ENCODE data around the gene TYRO3. TPM values are rescaled to one million over a fixed set of nuclear protein-coding genes. Genes with fewer than 3 reads are reported as not detected.
A peak's percentile ranks its signal among the peaks of the same experiment; 100 is the strongest.

TYRO3 gene
- polyA plus RNA-seq, 1 of the 3 experiments (the other 2 are of a cell fraction), result 8.7 TPM

DNA sequence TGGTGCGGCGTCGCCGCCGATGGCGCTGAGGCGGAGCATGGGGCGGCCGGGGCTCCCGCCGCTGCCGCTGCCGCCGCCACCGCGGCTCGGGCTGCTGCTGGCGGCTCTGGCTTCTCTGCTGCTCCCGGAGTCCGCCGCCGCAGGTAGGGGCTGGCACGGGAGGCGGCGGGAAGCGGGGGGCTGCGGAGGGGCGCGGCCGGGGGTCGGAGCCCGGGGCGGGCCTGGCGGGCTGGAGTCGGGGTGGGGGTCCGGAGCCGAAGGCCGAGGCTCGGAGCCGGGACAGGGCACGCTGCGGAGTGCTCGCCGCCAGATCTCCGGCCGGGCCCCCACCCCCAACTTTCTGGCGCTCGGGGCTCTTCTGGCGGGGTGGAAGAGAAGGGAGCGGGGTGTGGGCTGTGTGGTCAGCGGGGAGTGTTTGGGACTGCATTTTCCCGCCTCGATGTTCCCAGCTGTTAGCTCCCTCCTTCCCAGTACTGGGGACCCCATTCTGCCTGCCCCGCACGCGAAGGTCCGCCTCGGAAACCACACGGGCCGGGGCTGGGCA, 299 bp downstream of the TYRO3 start:
- Histone ChIP-seq H3K9me3 (no peaks in the 10 kb centered on the region), H3K9me2 (no peaks in the 10 kb centered on the region), H3K4me2 (peak overlapping the region; percentile 97), H4K20me1 (ENCODE audit: insufficient read depth) (no peaks in the 10 kb centered on the region), H3K4me1 (ENCODE audit: control insufficient read depth in 1 of 2, insufficient read depth in 2 of 2, low read depth in 1 of 2, low read length in 1 of 2) (peaks cover 4 to 27% of the 10 kb centered on the region in 2 experiments; a peak in 3 of 4 replicates), H2AFZ (ENCODE audit: low read depth) (peak overlapping the region; percentile 89; the same call in 1 of the 2 replicates), H3K36me3 (replicated peaks in 1 of 2; ENCODE audit: control insufficient read depth in 1 of 2, insufficient read depth in 2 of 2, low read length in 1 of 2) (no peaks in the 10 kb centered on the region), H3K9ac (peak overlapping the region; percentile 63), H3K27me3 (ENCODE audit: insufficient read depth) (no peaks in the 10 kb centered on the region), H3K4me3 (ENCODE audit: low read depth in 2 of 2, low read length in 1 of 2) (peak overlapping the region; percentile 58 to 76), H3K27ac (ENCODE audit: low read depth in 2 of 2, low read length in 1 of 2) (no peak overlapping the region), H3F3A (replicated peaks; ENCODE audit: insufficient read depth) (peaks cover 23% of the 10 kb centered on the region), H3K79me2 (ENCODE audit: insufficient read depth) (no peaks in the 10 kb centered on the region)
- POLR2A ChIA-PET, result no interaction called here
- CTCF ChIA-PET, result interaction anchor here (1.0 to 3.3 kb wide), 2 partner anchors 45 to 93 kb away, joined by 3 to 10 read pairs; no protein-coding TSS in a partner anchor
- TF ChIP-seq EZH2phosphoT487 (IDR thresholded peaks at IDR 0.05; ENCODE audit: borderline replicate concordance, low read depth) (no peak), EP300 (IDR thresholded peaks at IDR 0.05; ENCODE audit: borderline replicate concordance in 1 of 2, low read depth in 1 of 2, low read length in 1 of 2) (no peak)
- TF ChIP-seq, protein P1, sequence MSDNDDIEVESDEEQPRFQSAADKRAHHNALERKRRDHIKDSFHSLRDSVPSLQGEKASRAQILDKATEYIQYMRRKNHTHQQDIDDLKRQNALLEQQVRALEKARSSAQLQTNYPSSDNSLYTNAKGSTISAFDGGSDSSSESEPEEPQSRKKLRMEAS (IDR thresholded peaks at IDR 0.05; ENCODE audit: low read depth), result no peak
- WGBS (ENCODE audit: low lambda C conversion rate), result no CpG with 5 or more reads among the region's 60 CpGs
- DNase-seq, result peak; percentile 66

DNA sequence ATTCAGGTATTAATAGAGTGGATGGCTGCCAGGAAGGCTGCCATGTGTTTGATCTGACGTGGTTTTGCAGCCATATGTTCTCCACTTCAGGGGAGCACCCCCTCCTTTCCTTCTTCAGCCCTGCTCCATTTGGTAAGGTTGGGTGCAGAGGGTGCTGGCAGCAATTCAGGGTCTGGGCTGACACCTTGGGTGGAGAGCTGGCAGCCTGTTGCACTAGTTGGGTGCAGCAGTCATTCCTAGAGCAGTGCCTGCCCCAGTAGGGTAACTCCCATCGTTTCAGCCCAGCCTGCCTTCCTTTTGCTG, 1.5 kb downstream of the TYRO3 start:
- peaks cover 23% of the 10 kb centered on the region for H3F3A ChIP-seq (replicated peaks; ENCODE audit: insufficient read depth)
- no peaks in the 10 kb centered on the region for H3K79me2 ChIP-seq (ENCODE audit: insufficient read depth)
- DNase-seq, result no peak
- POLR2A ChIA-PET, result interaction anchor here (0.9 kb wide), 1 partner anchor 16 kb away, joined by 3 read pairs; the partner anchor contains the start of gene RPAP1
- CTCF ChIA-PET, result interaction anchor here (1.8 to 3.3 kb wide), 3 partner anchors 8 to 94 kb away, joined by 7 to 10 read pairs (median 7); no protein-coding TSS in a partner anchor
- no peaks in the 10 kb centered on the region for H3K9me2 ChIP-seq
- no peak overlapping the region for H2AFZ ChIP-seq (ENCODE audit: low read depth)
- no peaks in the 10 kb centered on the region for H4K20me1 ChIP-seq (ENCODE audit: insufficient read depth)
- H3K27ac ChIP-seq (ENCODE audit: low read depth in 2 of 2, low read length in 1 of 2), result no peak overlapping the region
- H3K4me2 ChIP-seq, result no peak overlapping the region; the same call in 1 of the 2 replicates
- H3K4me3 ChIP-seq (ENCODE audit: low read depth in 2 of 2, low read length in 1 of 2), result no peak overlapping the region
- TF ChIP-seq MEF2A (IDR thresholded peaks at IDR 0.05; ENCODE audit: borderline replicate concordance, low read depth), result no peak
- TF ChIP-seq RAD21 (IDR thresholded peaks at IDR 0.05; ENCODE audit: low read length), result no peak
- TF ChIP-seq, protein P2, sequence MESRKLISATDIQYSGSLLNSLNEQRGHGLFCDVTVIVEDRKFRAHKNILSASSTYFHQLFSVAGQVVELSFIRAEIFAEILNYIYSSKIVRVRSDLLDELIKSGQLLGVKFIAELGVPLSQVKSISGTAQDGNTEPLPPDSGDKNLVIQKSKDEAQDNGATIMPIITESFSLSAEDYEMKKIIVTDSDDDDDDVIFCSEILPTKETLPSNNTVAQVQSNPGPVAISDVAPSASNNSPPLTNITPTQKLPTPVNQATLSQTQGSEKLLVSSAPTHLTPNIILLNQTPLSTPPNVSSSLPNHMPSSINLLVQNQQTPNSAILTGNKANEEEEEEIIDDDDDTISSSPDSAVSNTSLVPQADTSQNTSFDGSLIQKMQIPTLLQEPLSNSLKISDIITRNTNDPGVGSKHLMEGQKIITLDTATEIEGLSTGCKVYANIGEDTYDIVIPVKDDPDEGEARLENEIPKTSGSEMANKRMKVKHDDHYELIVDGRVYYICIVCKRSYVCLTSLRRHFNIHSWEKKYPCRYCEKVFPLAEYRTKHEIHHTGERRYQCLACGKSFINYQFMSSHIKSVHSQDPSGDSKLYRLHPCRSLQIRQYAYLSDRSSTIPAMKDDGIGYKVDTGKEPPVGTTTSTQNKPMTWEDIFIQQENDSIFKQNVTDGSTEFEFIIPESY (IDR thresholded peaks at IDR 0.05; ENCODE audit: borderline replicate concordance, low read depth), result no peak
- TF ChIP-seq CHD2 (IDR thresholded peaks at IDR 0.05; ENCODE audit: low read length, partially characterized antibody), result no peak
- no peak for TF ChIP-seq TCF12 (IDR thresholded peaks at IDR 0.05)
- TF ChIP-seq TAF1 (IDR thresholded peaks at IDR 0.05; ENCODE audit: borderline replicate concordance, low read depth, low read length), result no peak
- no peak for TF ChIP-seq SIN3A (IDR thresholded peaks at IDR 0.05; ENCODE audit: borderline replicate concordance, low read depth, low read length)
- TF ChIP-seq RCOR1 (IDR thresholded peaks at IDR 0.05; ENCODE audit: low read length), result no peak
- TF ChIP-seq, protein P3, sequence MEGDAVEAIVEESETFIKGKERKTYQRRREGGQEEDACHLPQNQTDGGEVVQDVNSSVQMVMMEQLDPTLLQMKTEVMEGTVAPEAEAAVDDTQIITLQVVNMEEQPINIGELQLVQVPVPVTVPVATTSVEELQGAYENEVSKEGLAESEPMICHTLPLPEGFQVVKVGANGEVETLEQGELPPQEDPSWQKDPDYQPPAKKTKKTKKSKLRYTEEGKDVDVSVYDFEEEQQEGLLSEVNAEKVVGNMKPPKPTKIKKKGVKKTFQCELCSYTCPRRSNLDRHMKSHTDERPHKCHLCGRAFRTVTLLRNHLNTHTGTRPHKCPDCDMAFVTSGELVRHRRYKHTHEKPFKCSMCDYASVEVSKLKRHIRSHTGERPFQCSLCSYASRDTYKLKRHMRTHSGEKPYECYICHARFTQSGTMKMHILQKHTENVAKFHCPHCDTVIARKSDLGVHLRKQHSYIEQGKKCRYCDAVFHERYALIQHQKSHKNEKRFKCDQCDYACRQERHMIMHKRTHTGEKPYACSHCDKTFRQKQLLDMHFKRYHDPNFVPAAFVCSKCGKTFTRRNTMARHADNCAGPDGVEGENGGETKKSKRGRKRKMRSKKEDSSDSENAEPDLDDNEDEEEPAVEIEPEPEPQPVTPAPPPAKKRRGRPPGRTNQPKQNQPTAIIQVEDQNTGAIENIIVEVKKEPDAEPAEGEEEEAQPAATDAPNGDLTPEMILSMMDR (IDR thresholded peaks at IDR 0.05), result no peak
- TF ChIP-seq, protein P4, sequence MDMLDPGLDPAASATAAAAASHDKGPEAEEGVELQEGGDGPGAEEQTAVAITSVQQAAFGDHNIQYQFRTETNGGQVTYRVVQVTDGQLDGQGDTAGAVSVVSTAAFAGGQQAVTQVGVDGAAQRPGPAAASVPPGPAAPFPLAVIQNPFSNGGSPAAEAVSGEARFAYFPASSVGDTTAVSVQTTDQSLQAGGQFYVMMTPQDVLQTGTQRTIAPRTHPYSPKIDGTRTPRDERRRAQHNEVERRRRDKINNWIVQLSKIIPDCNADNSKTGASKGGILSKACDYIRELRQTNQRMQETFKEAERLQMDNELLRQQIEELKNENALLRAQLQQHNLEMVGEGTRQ (IDR thresholded peaks at IDR 0.05; ENCODE audit: borderline replicate concordance, low read depth, low read length), result no peak
- TF ChIP-seq RFX5 (IDR thresholded peaks at IDR 0.05; ENCODE audit: low read length), result no peak
- TF ChIP-seq JUND (IDR thresholded peaks at IDR 0.05), result no peak
- no peak for TF ChIP-seq POLR2AphosphoS5 (IDR thresholded peaks at IDR 0.05; ENCODE audit: low read depth, low read length)
- no peak for TF ChIP-seq NRF1 (IDR thresholded peaks at IDR 0.05; ENCODE audit: low read depth, low read length)
- TF ChIP-seq MXI1 (IDR thresholded peaks at IDR 0.05; ENCODE audit: low read depth, low read length), result no peak
- TF ChIP-seq, protein P5, sequence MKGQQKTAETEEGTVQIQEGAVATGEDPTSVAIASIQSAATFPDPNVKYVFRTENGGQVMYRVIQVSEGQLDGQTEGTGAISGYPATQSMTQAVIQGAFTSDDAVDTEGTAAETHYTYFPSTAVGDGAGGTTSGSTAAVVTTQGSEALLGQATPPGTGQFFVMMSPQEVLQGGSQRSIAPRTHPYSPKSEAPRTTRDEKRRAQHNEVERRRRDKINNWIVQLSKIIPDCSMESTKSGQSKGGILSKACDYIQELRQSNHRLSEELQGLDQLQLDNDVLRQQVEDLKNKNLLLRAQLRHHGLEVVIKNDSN (IDR thresholded peaks at IDR 0.05; ENCODE audit: borderline replicate concordance, low read depth), result no peak
- no peak for TF ChIP-seq GATA2 (CRISPR knock-in tag; IDR thresholded peaks at IDR 0.05)
- H3K9ac ChIP-seq, result no peak overlapping the region
- 100% methylated on average over 1 of the region's 2 CpGs for WGBS (ENCODE audit: low lambda C conversion rate)
- H3K36me3 ChIP-seq (replicated peaks in 1 of 2; ENCODE audit: control insufficient read depth in 1 of 2, insufficient read depth in 2 of 2, low read length in 1 of 2), result no peaks in the 10 kb centered on the region
- H3K27me3 ChIP-seq (ENCODE audit: insufficient read depth), result no peaks in the 10 kb centered on the region
- H3K9me3 ChIP-seq, result no peaks in the 10 kb centered on the region
- peaks cover 4 to 35% of the 10 kb centered on the region in 2 experiments; a peak in 3 of 4 replicates for H3K4me1 ChIP-seq (ENCODE audit: control insufficient read depth in 1 of 2, insufficient read depth in 2 of 2, low read depth in 1 of 2, low read length in 1 of 2)
